Esophagus muscularis mucosa (tissue), 4 donors: Measurements from ENCODE around the gene APBB1. TPM values are rescaled to one million over a fixed set of nuclear protein-coding genes. Genes with fewer than 3 reads are reported as not detected.
A peak's percentile ranks its signal among the peaks of the same experiment; 100 is the strongest.
"Not testable (repeated sequence)": the region's sequence is repeated elsewhere in the genome, so short reads cannot be mapped to it uniquely, and the experiment has no call there.

Experiments
- DNase-seq: peaks from one replicate; pipeline ENCODE4 v3.0.0-alpha.2; 2017; ENCODE audit errors: extremely low spot score
- H3K27ac ChIP-seq, 4 donors: fragments of 200-600 bp; sonication (generic); replicated peaks in 1 of 4; 1 replicate in 3 of 4; 2 replicates in 1 of 4; pipeline ENCODE4 v1.5.1; 2016 to 2019; ENCODE audit warnings: mild to moderate bottlenecking in 1 of 4
- H3K27me3 ChIP-seq, 4 donors: fragments of 200-600 bp; sonication (generic); one replicate each; pipeline versions ENCODE4 v1.5.1 to v1.6.0; 2016 to 2019
- H3K36me3 ChIP-seq, 4 donors: fragments of 200-600 bp; sonication (generic); one replicate each; pipeline ENCODE4 v1.5.1; 2016 to 2019
- H3K4me1 ChIP-seq, 4 donors: fragments of 200-600 bp; sonication (generic); one replicate each; pipeline ENCODE4 v1.5.1; 2016 to 2019
- H3K4me3 ChIP-seq, 4 donors: fragments of 200-600 bp; sonication (generic); 1 replicate in 2 of 4; 2 replicates in 2 of 4; pipeline ENCODE4 v1.5.1; 2016 to 2019; ENCODE audit warnings: mild to moderate bottlenecking in 4 of 4, moderate library complexity in 1 of 4
- H3K9me3 ChIP-seq, 4 donors: fragments of 200-600 bp; sonication (generic); 1 replicate in 3 of 4; 2 replicates in 1 of 4; pipeline ENCODE4 v1.5.1; 2016 to 2019
- CTCF ChIP-seq, 3 experiments: fragments of 200-600 bp in 2 of 3; fragments of 450-650 bp in 1 of 3; sonication (generic) in 2 of 3; IDR thresholded peaks; one replicate each; pipeline ENCODE4 v1.5.1; 2017 to 2019; ENCODE audit warnings: antibody characterized with exemption in 3 of 3, mild to moderate bottlenecking in 2 of 3, moderate library complexity in 1 of 3
- EP300 ChIP-seq: sonication (generic); formaldehyde crosslinking; IDR thresholded peaks from one replicate; pipeline ENCODE4 v1.6.1; 2017; ENCODE audit warnings: antibody characterized with exemption
- POLR2A ChIP-seq: fragments of 450-650 bp; IDR thresholded peaks from one replicate; pipeline ENCODE4 v1.6.1; 2017; ENCODE audit warnings: antibody characterized with exemption, moderate library complexity, mild to moderate bottlenecking, low read depth
- POLR2AphosphoS5 ChIP-seq, 2 donors: sonication (generic); formaldehyde crosslinking; IDR thresholded peaks; one replicate each; pipeline ENCODE4 v1.6.1; 2017; ENCODE audit warnings: antibody characterized with exemption in 2 of 2
- WGBS: methylation state at CpG from one replicate; pipeline ENCODE4 v1.1.5; 2018; 5-methylcytosine and 5-hydroxymethylcytosine counted together
- intact Hi-C: fragments of 100-400 bp; cut with DNase I; formaldehyde crosslinking; loops from one replicate; pipeline ENCODE4 v1.15.1; 2023
- total RNA-seq, 4 donors: library from RNA; depleted of rRNA; stranded (reverse); fragments of >200 nt; gene quantifications; one replicate each; pipeline versions ENCODE4 v1.1.0 to v1.2.1, GENCODE V29; 2016

Gene APBB1
- total RNA-seq, 4 donors from 2014 or later: 63.1 to 166 (median 109) TPM

- Histone ChIP-seq H3K36me3 (peaks cover 19 to 84% (median 61%) of the 10 kb centered on the region in 4 donors), H3K4me3 (no peak overlapping the region), H3K4me1 (peaks cover 3 to 18% (median 14%) of the 10 kb centered on the region in 4 donors), H3K27me3 (no peaks in the 10 kb centered on the region), H3K27ac (peak overlapping the region in 1 of 4 donors; percentile 20), H3K9me3 (no peaks in the 10 kb centered on the region)
- 20% methylated on average over 1 of the region's 1 CpG for WGBS
- no peak for DNase-seq
- no peak for TF ChIP-seq POLR2AphosphoS5 (IDR thresholded peaks at IDR 0.05)
- TF ChIP-seq POLR2A: no peak
- TF ChIP-seq CTCF (IDR thresholded peaks at IDR 0.05): no peak
- no peak for TF ChIP-seq EP300
- intact Hi-C loops: loop anchor here (10.0 kb wide), 1 partner anchor 208 kb away; the partner anchor contains the start of genes ILK and RRP8
Measured at GRCh38 chr11:6397156-6397555, 21.7 kb downstream of the APBB1 start.

- WGBS: 87% methylated on average over 5 of the region's 16 CpGs
- intact Hi-C loops: loop anchor here (10.0 kb wide), 1 partner anchor 209 kb away; the partner anchor contains the start of genes ILK and RRP8
- Histone ChIP-seq H3K27ac (no peak overlapping the region), H3K27me3 (no peaks in the 10 kb centered on the region), H3K4me3 (no peak overlapping the region), H3K36me3 (peaks cover 13 to 75% (median 51%) of the 10 kb centered on the region in 4 donors), H3K9me3 (no peaks in the 10 kb centered on the region), H3K4me1 (peaks cover 15 to 33% (median 28%) of the 10 kb centered on the region in 4 donors)
- DNase-seq: no peak
- TF ChIP-seq CTCF (IDR thresholded peaks at IDR 0.05): no peak
Measured at GRCh38 chr11:6395470-6396060, 23.3 kb downstream of the APBB1 start.

- no peak overlapping the region for H3K27ac ChIP-seq
- peaks cover 5 to 61% (median 44%) of the 10 kb centered on the region in 4 donors for H3K36me3 ChIP-seq
- TF ChIP-seq POLR2A (no peak), EP300 (no peak), POLR2AphosphoS5 (IDR thresholded peaks at IDR 0.05) (no peak), CTCF (IDR thresholded peaks at IDR 0.05) (no peak)
- H3K9me3 ChIP-seq: no peaks in the 10 kb centered on the region
- H3K4me1 ChIP-seq: peaks cover 15 to 43% (median 35%) of the 10 kb centered on the region in 4 donors
- WGBS: 90% methylated on average over 16 of the region's 16 CpGs
- no peak for DNase-seq
- intact Hi-C loops: loop anchor here (10.0 kb wide), 1 partner anchor 211 kb away; the partner anchor contains the start of genes ILK and RRP8
- no peaks in the 10 kb centered on the region for H3K27me3 ChIP-seq
- no peak overlapping the region for H3K4me3 ChIP-seq
Measured at GRCh38 chr11:6393989-6394670, 24.8 kb downstream of the APBB1 start.

- not testable (repeated sequence) for H3K27ac ChIP-seq, H3K4me3 ChIP-seq, H3K27me3 ChIP-seq, DNase-seq, H3K9me3 ChIP-seq
- H3K36me3 ChIP-seq: peaks cover 0 to 45% (median 39%) of the 10 kb centered on the region in 4 donors
- intact Hi-C loops: loop anchor here (10.0 kb wide), 1 partner anchor 213 kb away; the partner anchor contains the start of genes ILK and RRP8
- 91% methylated on average over 4 of the region's 4 CpGs for WGBS
- peaks cover 15 to 40% (median 36%) of the 10 kb centered on the region in 4 donors for H3K4me1 ChIP-seq
Measured at GRCh38 chr11:6392251-6392650, 26.6 kb downstream of the APBB1 start.

- no peak for DNase-seq
- 96% methylated on average over 9 of the region's 18 CpGs for WGBS
- Histone ChIP-seq H3K4me3 (peak overlapping the region in 3 of 4 donors; percentile 86 to 89 (median 88)), H3K36me3 (peaks cover 0 to 41% (median 36%) of the 10 kb centered on the region in 4 donors), H3K27me3 (no peaks in the 10 kb centered on the region), H3K27ac (peak overlapping the region; percentile 87 to 95 (median 90)), H3K9me3 (no peaks in the 10 kb centered on the region), H3K4me1 (peaks cover 15 to 36% (median 32%) of the 10 kb centered on the region in 4 donors)
- TF ChIP-seq EP300 (no peak), CTCF (IDR thresholded peaks at IDR 0.05) (no peak), POLR2A (no peak), POLR2AphosphoS5 (IDR thresholded peaks at IDR 0.05) (no peak)
- intact Hi-C loops: loop anchor here (10.0 kb wide), 1 partner anchor 213 kb away; the partner anchor contains the start of genes ILK and RRP8
Measured at GRCh38 chr11:6391537-6392134, 27.3 kb downstream of the APBB1 start.
